Transverse colon (tissue), 4 donors: Measurements from ENCODE around the gene IL36A.

Source experiments
- EP300 ChIP-seq: sonication (generic); formaldehyde crosslinking; IDR thresholded peaks from one replicate; pipeline ENCODE4 v1.6.1; 2017; ENCODE audit warnings: antibody characterized with exemption, low read depth
- POLR2A ChIP-seq: fragments of 450-650 bp; IDR thresholded peaks from one replicate; pipeline ENCODE4 v1.6.1; 2016; ENCODE audit warnings: antibody characterized with exemption, mild to moderate bottlenecking, moderate library complexity
- POLR2AphosphoS5 ChIP-seq, 3 donors: sonication (generic); formaldehyde crosslinking; IDR thresholded peaks; one replicate each; pipeline ENCODE4 v1.6.1; 2016; ENCODE audit warnings: antibody characterized with exemption in 3 of 3
- TF ChIP-seq, protein P1 (sequence below), 5 experiments: fragments of 200-600 bp in 3 of 5; fragments of 450-650 bp in 2 of 5; sonication (generic) in 3 of 5; IDR thresholded peaks; 1 replicate in 2 of 5; 2 replicates in 3 of 5; pipeline ENCODE4 v1.5.1; 2016 to 2017; ENCODE audit warnings: antibody characterized with exemption in 5 of 5, inconsistent platforms in 3 of 5, mild to moderate bottlenecking in 2 of 5, moderate library complexity in 1 of 5

DNA sequence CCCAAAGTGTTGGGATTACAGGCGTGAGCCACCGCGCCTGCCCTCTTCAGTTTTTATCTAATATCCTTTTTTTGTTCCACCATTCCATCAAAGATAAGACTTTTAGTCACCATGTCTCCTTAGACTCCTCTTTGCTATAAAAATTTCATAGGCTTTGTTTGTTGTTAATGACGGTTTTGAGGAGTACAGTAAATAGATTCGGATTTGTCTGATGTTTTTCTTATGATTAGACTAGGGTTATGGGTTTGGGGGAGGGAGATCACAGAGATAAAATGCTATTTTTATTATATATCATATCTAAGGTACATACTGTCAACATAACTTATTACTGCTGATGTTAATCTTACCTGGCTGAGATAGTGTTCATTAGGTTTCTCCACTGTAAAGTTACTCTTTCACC is 41.2 kb downstream of the IL36A start:
- TF ChIP-seq, protein P1, sequence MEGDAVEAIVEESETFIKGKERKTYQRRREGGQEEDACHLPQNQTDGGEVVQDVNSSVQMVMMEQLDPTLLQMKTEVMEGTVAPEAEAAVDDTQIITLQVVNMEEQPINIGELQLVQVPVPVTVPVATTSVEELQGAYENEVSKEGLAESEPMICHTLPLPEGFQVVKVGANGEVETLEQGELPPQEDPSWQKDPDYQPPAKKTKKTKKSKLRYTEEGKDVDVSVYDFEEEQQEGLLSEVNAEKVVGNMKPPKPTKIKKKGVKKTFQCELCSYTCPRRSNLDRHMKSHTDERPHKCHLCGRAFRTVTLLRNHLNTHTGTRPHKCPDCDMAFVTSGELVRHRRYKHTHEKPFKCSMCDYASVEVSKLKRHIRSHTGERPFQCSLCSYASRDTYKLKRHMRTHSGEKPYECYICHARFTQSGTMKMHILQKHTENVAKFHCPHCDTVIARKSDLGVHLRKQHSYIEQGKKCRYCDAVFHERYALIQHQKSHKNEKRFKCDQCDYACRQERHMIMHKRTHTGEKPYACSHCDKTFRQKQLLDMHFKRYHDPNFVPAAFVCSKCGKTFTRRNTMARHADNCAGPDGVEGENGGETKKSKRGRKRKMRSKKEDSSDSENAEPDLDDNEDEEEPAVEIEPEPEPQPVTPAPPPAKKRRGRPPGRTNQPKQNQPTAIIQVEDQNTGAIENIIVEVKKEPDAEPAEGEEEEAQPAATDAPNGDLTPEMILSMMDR (IDR thresholded peaks at IDR 0.05): no peak
- TF ChIP-seq POLR2A (no peak), POLR2AphosphoS5 (IDR thresholded peaks at IDR 0.05) (no peak), EP300 (no peak)
